Left lung (tissue), 10 donors: ENCODE data around the gene SMS. TPM values are rescaled to one million over a fixed set of nuclear protein-coding genes. Genes with fewer than 3 reads are reported as not detected.

Experiments
- ATAC-seq: fragments of 200-7000 bp; cut with Tn5 transposase; one replicate; pipeline ENCODE4 v1.9.1; 2020; ENCODE audit warnings: moderate library complexity
- DNase-seq, 4 donors: peaks; one replicate each; pipeline ENCODE4 v3.0.0-alpha.2; 2013 to 2020
- H3K27ac ChIP-seq, 2 donors: fragments of 200-600 bp; sonication (generic) in 1 of 2; one replicate each; pipeline versions ENCODE4 v1.5.0 to v1.8.0; 2020 to 2021
- H3K27me3 ChIP-seq, 2 donors: fragments of 200-600 bp; sonication (generic) in 1 of 2; one replicate each; pipeline versions ENCODE4 v1.5.0 to v1.8.0; 2020 to 2021
- H3K36me3 ChIP-seq, 2 donors: fragments of 200-600 bp; sonication (generic) in 1 of 2; one replicate each; pipeline versions ENCODE4 v1.5.0 to v1.8.0; 2020 to 2021
- H3K4me1 ChIP-seq, 2 donors: fragments of 200-600 bp; one replicate each; pipeline ENCODE4 v1.8.0; 2021
- H3K4me3 ChIP-seq, 2 donors: fragments of 200-600 bp; sonication (generic) in 1 of 2; one replicate each; pipeline versions ENCODE4 v1.5.0 to v1.8.0; 2020 to 2021; ENCODE audit warnings: mild to moderate bottlenecking in 1 of 2
- H3K9me3 ChIP-seq, 2 donors: fragments of 200-600 bp; sonication (generic) in 1 of 2; one replicate each; pipeline versions ENCODE4 v1.5.0 to v1.8.0; 2020 to 2021
- CTCF ChIP-seq, 2 donors: fragments of 200-600 bp; sonication (generic) in 1 of 2; IDR thresholded peaks; one replicate each; pipeline versions ENCODE4 v1.5.0 to v1.8.0; 2021; ENCODE audit warnings: antibody characterized with exemption in 2 of 2
- intact Hi-C, 2 donors: fragments of 100-400 bp; cut with DNase I; formaldehyde crosslinking; loops; one replicate each; pipeline versions ENCODE4 v1.11.2 to v1.14.2; 2022
- polyA plus RNA-seq, 6 donors: library from polyadenylated mRNA; unstranded; fragments of 120-200 nt; gene quantifications; one replicate each; pipeline ENCODE4 v1.2.1, GENCODE V29; 2013; ENCODE audit not compliant: insufficient read length in 6 of 6
- total RNA-seq, 2 donors: library from RNA; stranded (reverse); fragmentation: NEBNext Ultra II Directional; extraction: Animal tissue kit (Norgen Biotek cat#: 25700); gene quantifications; one replicate each; pipeline ENCODE4 v1.2.1, GENCODE V29; 2021
- donor health status: DM: no; HTN: yes; CAD: no.
- donor health status: DM: no; HTN: no; CAD: no.

SMS gene
- total and polyA plus RNA-seq, 8 donors, result 68.6 to 119 (median 108) TPM

GRCh38 chrX:22043872-22044271 lies 103.4 kb downstream of the SMS start:
- no peak for ATAC-seq
- Histone ChIP-seq H3K4me1 (no peaks in the 10 kb centered on the region), H3K36me3 (no peaks in the 10 kb centered on the region), H3K9me3 (no peaks in the 10 kb centered on the region), H3K27ac (no peak overlapping the region), H3K27me3 (no peaks in the 10 kb centered on the region), H3K4me3 (no peak overlapping the region)
- intact Hi-C loops, result no loop called here
- DNase-seq, result no peak
- TF ChIP-seq CTCF (IDR thresholded peaks at IDR 0.05), result no peak

Other genes with a start within 250 kb of the SMS start
- gene SMPX, start 182.6 kb upstream of the SMS start, total RNA-seq, result not detected
- gene SMPX, start 182.6 kb upstream of the SMS start, polyA plus RNA-seq, result 1 to 10 TPM; 3.2 to 10.0 (median 7.7) TPM
- 10 to 100 TPM; 14.5 to 14.7 TPM for gene MBTPS2, start 101.1 kb upstream of the SMS start, total RNA-seq
- 10 to 100 TPM; 22.6 to 26.5 (median 24.2) TPM for gene MBTPS2, start 101.1 kb upstream of the SMS start, polyA plus RNA-seq
- gene YY2, start 84.7 kb upstream of the SMS start, total RNA-seq, result 1 to 10 TPM; 1.6 to 2.3 TPM
- 1 to 10 TPM; 3.3 to 4.9 (median 4.6) TPM for gene YY2, start 84.7 kb upstream of the SMS start, polyA plus RNA-seq
- gene PHEX, start 91.6 kb downstream of the SMS start, total RNA-seq, result 1 to 10 TPM; 4.2 to 5.8 TPM
- gene PHEX, start 91.6 kb downstream of the SMS start, polyA plus RNA-seq, result 10 to 100 TPM in 3 of 6 donors, 1 to 10 TPM in 3; 6.4 to 21.6 (median 9.6) TPM